Activated CD4-positive, alpha-beta T cell treated with anti-CD3 and anti-CD28 coated beads, Interleukin-2, amount 50 U/mL, for 16 hours (primary cell): ENCODE measurements around the gene NAT14.

ENCODE experiments used
- DNase-seq: peaks from one replicate; pipeline ENCODE4 v3.0.0-alpha.2; 2020

The NAT14 gene

GRCh38 chr19:55453511-55454260 lies 31.3 kb upstream of the NAT14 start:
- DNase-seq = no peak

GRCh38 chr19:55454787-55455243 lies 30.2 kb upstream of the NAT14 start:
- peak; percentile 52 for DNase-seq

- no peak for DNase-seq
Measured at GRCh38 chr19:55455576-55456235, 29.3 kb upstream of the NAT14 start.

GRCh38 chr19:55456347-55456746 lies 28.6 kb upstream of the NAT14 start:
- DNase-seq = no peak

GRCh38 chr19:55457683-55458457 lies 27.1 kb upstream of the NAT14 start:
- no peak for DNase-seq

- no peak for DNase-seq
Measured at GRCh38 chr19:55459551-55459949, 25.4 kb upstream of the NAT14 start.

- no peak for DNase-seq
Measured at GRCh38 chr19:55459950-55460657, 24.9 kb upstream of the NAT14 start.

- peak; percentile 65 for DNase-seq
Measured at GRCh38 chr19:55460670-55461258, 24.2 kb upstream of the NAT14 start.

GRCh38 chr19:55461259-55461973 lies 23.6 kb upstream of the NAT14 start, which contains the start of gene ISOC2:
Gene ISOC2, minus strand, starts transcription at chr19:55461642. Its CDS starts 5,156 bp downstream, at chr19:55456486.
- peak; percentile 100 for DNase-seq

- no peak for DNase-seq
Measured at GRCh38 chr19:55461974-55462626, 22.9 kb upstream of the NAT14 start.

- DNase-seq = no peak
Measured at GRCh38 chr19:55462722-55463121, 22.3 kb upstream of the NAT14 start.

GRCh38 chr19:55463583-55464031 lies 21.4 kb upstream of the NAT14 start:
- no peak for DNase-seq

GRCh38 chr19:55464039-55464661 lies 20.8 kb upstream of the NAT14 start:
- no peak for DNase-seq

GRCh38 chr19:55464662-55465054 lies 20.3 kb upstream of the NAT14 start, which contains the start of gene C19orf85:
Gene C19orf85, minus strand, starts transcription at chr19:55464751. Its CDS starts 197 bp downstream, at chr19:55464554.
- DNase-seq = no peak

- no peak for DNase-seq
Measured at GRCh38 chr19:55465460-55466240, 19.3 kb upstream of the NAT14 start.

- DNase-seq = no peak
Measured at GRCh38 chr19:55466241-55466614, 18.8 kb upstream of the NAT14 start.

GRCh38 chr19:55467236-55468053 lies 17.5 kb upstream of the NAT14 start:
- DNase-seq = peak; percentile 68

- DNase-seq = no peak
Measured at GRCh38 chr19:55468054-55468393, 17.0 kb upstream of the NAT14 start.

GRCh38 chr19:55471266-55471665 lies 13.7 kb upstream of the NAT14 start:
- no peak for DNase-seq
